DMS153 (cell line): ENCODE data around the gene SNX3.

ENCODE experiments used
- DNase-seq: peaks from one replicate; lab custom pipeline; 2025; lab: John Stamatoyannopoulos, UW

SNX3 gene

DNA sequence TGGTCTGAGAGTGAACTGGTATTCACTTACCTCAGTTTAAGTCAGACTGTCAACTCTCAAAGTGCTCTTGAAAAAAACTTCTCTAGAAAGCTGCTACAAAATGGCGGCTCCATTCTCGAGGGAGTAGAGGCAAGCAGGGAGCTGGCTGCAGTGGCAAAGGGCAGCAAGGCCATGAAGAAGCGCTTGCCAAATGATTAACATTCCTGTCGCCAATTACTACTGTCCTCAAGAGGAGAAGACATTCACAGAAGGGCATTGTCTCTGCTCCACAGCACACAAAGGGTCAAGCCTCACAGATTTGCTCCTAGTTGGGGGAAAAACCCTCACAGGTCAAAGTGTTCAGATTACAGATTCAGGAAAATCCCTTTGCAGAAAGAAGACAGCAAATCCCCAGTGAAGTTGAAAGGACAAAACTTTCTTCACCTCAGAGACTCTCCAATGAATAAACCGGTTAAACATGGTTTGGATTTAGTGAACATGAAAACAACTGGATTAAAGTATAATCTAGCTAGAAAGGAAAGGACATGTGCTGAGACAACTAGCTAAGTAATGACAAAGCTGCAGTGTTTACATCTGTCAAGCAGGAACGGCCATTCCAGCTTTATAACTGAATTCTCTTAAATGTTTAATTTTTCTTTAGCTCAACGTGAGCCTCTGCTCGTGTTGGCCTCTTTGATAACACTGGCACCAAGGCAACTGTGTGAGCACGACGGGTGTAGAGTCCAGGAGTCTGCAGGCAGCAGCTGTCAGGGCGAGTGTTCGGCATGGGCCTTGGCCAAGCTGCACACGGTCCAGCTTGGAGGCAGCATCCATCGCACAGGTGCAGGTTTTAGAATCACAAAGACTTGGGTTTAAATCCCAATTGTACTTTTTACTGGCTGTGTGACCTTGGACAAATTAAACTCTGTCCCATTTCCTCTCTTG is 57.4 kb downstream of the SNX3 start:
- no peak for DNase-seq

GRCh38 chr6:108200631-108201030 is 60.2 kb downstream of the SNX3 start:
- no peak for DNase-seq

- DNase-seq = no peak
Measured at GRCh38 chr6:108200186-108200585, 60.7 kb downstream of the SNX3 start.

- no peak for DNase-seq
Measured at GRCh38 chr6:108198761-108199498, 61.9 kb downstream of the SNX3 start.

DNA sequence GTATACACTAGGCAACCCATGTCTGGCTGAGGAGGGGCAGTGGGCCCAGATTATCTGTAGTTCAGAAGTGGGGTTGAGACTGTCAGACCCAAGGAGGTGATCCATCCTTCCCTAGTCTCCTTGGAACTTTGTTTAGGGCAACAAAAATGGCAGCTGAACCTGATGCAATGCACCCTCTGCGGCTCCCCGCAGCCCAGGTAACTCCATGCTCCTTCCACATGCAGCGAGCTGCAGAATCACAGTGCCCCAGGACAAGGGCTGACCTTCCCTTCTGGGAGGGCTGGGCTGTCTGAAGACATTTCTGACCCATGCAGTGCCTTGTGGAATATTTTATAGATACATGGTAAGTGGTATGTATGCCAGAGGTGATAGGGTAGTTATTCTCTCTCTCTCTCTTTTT is 65.6 kb downstream of the SNX3 start:
- DNase-seq = no peak

- no peak for DNase-seq
Measured at GRCh38 chr6:108194503-108194902, 66.3 kb downstream of the SNX3 start.

- DNase-seq = no peak
Measured at GRCh38 chr6:108193835-108194234, 67.0 kb downstream of the SNX3 start.

GRCh38 chr6:108193131-108193530 is 67.7 kb downstream of the SNX3 start:
- DNase-seq = no peak

GRCh38 chr6:108187519-108187918 is 73.3 kb downstream of the SNX3 start:
- DNase-seq = no peak

DNA sequence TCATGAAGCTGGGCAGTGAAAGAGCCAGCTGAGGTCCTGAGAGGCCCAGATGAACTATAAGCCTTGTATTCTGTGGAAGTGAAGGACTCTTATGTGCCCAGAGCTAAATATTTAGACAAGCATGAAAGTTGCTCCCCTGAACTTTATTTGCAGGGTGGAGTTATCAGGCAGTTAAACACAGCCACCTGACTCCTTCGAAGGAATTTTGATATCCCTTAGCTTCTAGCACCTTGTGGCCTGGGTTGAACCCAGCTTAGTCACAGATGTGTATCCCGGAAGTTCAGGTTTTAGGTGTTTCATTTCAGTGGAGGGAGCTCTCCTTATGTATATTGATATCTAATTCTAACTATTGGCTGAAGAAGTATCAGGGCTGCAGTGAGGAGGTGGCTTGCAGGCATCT is 74.6 kb downstream of the SNX3 start:
- DNase-seq = no peak

DNA sequence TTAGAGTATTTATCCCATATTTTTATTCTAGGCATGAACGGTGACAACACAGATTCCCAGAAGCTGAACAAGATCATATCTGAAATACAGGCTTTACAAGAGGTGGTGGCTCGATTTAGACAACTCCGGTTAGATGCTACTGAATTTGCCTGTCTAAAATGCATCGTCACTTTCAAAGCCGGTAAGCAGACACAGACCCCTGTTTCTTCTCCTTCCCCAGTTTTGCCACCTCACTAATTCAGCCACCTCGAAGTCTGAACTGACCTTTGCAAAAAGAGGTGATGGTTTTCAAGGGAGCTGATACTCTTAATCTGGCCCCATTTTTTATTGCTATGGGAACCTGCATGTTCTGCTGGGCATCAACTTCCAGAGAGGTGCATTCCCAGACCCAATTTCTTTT is 80.1 kb downstream of the SNX3 start:
- no peak for DNase-seq

GRCh38 chr6:108180266-108180665 is 80.6 kb downstream of the SNX3 start:
- DNase-seq = no peak

DNA sequence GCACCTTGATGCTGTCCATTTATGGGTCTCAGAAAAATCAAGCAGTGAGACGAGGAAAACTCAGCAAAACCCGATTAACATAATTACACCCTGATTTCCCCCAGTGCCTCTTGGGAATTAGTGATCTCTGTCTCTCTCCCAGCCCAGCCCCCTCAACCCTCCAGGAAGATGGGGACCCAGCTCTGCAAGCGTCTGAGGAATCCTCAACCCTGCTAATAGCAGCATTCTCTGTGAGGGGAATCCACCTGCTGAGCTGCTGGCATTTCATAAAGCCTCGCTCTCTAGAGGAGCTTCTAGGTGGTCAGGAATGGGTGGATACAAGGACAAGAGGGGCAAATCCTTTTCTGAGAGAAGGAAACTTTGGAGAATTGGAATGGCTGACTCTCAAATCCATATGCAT is 81.1 kb downstream of the SNX3 start:
- DNase-seq = no peak

- DNase-seq = no peak
Measured at GRCh38 chr6:108176281-108177089, 84.4 kb downstream of the SNX3 start.

- DNase-seq = peak; percentile 6
Measured at GRCh38 chr6:108175592-108176279, 85.1 kb downstream of the SNX3 start.

DNA sequence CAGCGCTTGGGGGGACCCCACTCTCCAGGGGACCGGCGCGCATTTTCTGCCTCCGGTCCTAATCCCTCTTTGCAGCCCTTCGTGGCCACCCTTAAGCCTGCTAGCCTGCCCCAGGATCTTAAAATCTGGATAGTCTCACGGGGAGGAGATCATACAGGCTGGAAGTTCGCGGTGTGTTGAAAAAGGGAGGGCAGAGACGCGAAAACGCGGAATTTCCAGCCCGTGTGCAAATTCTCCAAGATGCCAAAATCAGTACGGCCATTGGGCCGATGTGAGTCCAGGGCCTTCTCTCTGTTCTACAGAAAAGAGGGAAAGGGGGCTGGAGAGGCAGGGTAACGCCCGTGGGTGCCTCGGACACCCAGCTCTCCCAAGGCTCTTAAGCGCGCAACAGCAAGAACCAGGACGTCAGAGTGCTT is 85.7 kb downstream of the SNX3 start:
- no peak for DNase-seq

DNA sequence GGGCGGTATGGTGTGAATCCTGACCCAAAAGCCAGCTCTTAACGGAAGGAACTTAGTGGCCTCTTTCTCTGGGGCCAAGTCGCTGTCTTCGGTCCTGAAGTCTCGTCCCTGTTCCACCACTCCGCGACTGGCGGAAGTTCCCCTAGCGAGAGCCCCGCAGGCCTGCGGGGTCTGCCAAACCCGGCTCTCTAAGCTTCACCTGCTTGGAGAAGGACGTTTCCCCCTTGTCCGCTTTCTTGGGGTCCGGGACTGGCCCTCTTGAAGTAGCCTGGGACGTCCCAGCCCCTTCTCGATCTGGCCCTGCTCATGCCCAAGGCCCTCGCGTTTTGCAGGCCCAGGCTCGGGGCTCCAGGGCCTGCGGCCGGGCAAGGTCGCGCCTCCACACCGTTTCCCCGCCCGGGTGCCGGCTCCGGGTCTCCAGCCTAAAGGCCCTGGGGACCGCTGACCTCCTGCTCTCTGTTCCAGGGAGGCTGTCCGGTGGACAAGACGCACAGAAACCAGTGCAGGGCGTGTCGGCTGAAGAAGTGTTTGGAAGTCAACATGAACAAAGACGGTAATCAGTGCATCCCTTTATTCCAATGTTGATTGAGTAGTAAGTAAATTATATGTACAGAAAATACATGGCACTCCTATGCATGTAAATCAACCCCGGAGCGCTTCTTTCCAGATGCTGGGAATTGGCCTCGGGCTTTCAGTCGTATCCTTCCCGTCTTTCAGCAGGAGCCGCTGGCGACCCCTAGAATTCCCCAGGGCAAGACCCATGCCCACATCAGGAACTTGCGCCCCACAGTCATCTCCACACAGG is 86.3 kb downstream of the SNX3 start:
- DNase-seq = no peak

DNA sequence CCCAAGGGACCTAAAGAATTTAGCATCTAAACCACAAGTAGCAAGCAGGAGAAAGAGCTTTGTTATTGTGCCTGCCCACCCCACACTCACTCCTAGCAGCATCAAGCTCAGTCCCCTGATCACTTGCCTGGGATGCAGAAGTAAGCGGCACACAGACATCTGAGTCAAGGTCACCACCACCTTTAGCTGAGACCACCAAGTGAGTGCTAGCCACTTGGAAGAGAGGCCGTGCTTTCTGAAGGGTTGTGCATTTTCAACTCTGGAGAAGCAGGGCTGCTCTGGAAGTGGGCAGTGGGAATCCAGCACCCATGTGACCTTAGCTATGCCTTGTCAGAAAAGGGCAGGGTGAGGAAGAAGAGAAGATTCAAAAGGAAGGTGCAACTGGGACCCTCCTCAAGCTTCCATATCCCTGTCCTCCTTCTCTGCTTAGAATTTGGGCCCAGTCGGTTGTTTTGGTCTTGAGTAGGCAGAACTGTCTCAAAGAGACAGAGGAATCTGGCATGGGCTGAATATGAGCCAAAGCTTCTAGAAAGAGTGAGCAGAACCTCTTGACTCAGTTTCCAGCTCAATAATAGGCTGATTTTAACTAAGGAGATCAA is 88.8 kb downstream of the SNX3 start:
- DNase-seq = no peak

- no peak for DNase-seq
Measured at GRCh38 chr6:108171291-108171917, 89.4 kb downstream of the SNX3 start.
